MM.1S (cell line): Measurements from ENCODE around the gene IGFBP1.

Experiments
- DNase-seq: peaks from one replicate; pipeline ENCODE4 v3.0.0-alpha.2; 2015
- H2AFZ ChIP-seq: fragments of 300-600 bp; sonication (generic); 2 replicates; pipeline ENCODE4 v1.6.0; 2016; ENCODE audit warnings: antibody characterized with exemption, low read length
- H3F3A ChIP-seq: fragments of 300-600 bp; sonication (generic); 2 replicates; pipeline ENCODE4 v1.6.1; 2016; ENCODE audit warnings: mild to moderate bottlenecking, antibody characterized with exemption, low read length, moderate library complexity, mixed read lengths; ENCODE audit not compliant: insufficient read depth
- H3K27ac ChIP-seq: fragments of 300-600 bp; sonication (generic); 2 replicates; pipeline ENCODE4 v1.5.1; 2016; ENCODE audit warnings: mild to moderate bottlenecking, low read length
- H3K27me3 ChIP-seq: fragments of 300-600 bp; sonication (generic); replicated peaks from 2 replicates; pipeline ENCODE4 v1.6.0; 2016; ENCODE audit warnings: low read length; ENCODE audit not compliant: insufficient read depth
- H3K36me3 ChIP-seq: fragments of 300-600 bp; sonication (generic); replicated peaks from 2 replicates; pipeline ENCODE4 v1.6.1; 2016; ENCODE audit warnings: mild to moderate bottlenecking, low read length, mixed read lengths; ENCODE audit not compliant: insufficient read depth
- H3K4me1 ChIP-seq: fragments of 300-600 bp; sonication (generic); 2 replicates; pipeline ENCODE4 v1.6.1; 2016; ENCODE audit warnings: low read length, mixed read lengths
- H3K4me2 ChIP-seq: fragments of 300-600 bp; sonication (generic); 2 replicates; pipeline ENCODE4 v1.6.0; 2016; ENCODE audit warnings: low read depth, low read length
- H3K4me3 ChIP-seq: fragments of 300-600 bp; sonication (generic); 2 replicates; pipeline ENCODE4 v1.5.1; 2016; ENCODE audit warnings: low read length, mixed read lengths
- H3K79me2 ChIP-seq: fragments of 300-600 bp; sonication (generic); 2 replicates; pipeline ENCODE4 v1.6.1; 2016; ENCODE audit warnings: mixed run types, low read length, mixed read lengths
- H3K9ac ChIP-seq: fragments of 300-600 bp; sonication (generic); 2 replicates; pipeline ENCODE4 v1.6.1; 2016; ENCODE audit warnings: low read length, mixed read lengths
- H3K9me2 ChIP-seq: fragments of 300-600 bp; sonication (generic); replicated peaks from 2 replicates; pipeline ENCODE4 v1.6.1; 2016; ENCODE audit warnings: mild to moderate bottlenecking, low read length, mixed read lengths; ENCODE audit not compliant: insufficient read depth
- H3K9me3 ChIP-seq: fragments of 300-600 bp; sonication (generic); replicated peaks from 2 replicates; pipeline ENCODE4 v1.6.1; 2016; ENCODE audit warnings: mild to moderate bottlenecking, low read length, mixed read lengths; ENCODE audit not compliant: insufficient read depth
- H4K20me1 ChIP-seq: fragments of 300-600 bp; sonication (generic); 2 replicates; pipeline ENCODE4 v1.6.1; 2016; ENCODE audit warnings: mild to moderate bottlenecking, low read length, moderate library complexity, mixed read lengths; ENCODE audit not compliant: insufficient read depth
- EZH2 ChIP-seq: fragments of 300-600 bp; sonication (generic); optimal IDR thresholded peaks from 2 replicates; pipeline ENCODE3; 2017; ENCODE audit warnings: low read depth, mild to moderate bottlenecking, antibody characterized with exemption, low read length, mixed read lengths
- EZH2phosphoT487 ChIP-seq: fragments of 300-600 bp; sonication (generic); IDR thresholded peaks from 2 replicates; pipeline ENCODE4 v1.6.1; 2018; ENCODE audit warnings: antibody characterized with exemption, low read length
- TF ChIP-seq, protein P1 (sequence below): fragments of 300-600 bp; sonication (generic); IDR thresholded peaks from 2 replicates; pipeline ENCODE4 v1.5.1; 2016; ENCODE audit warnings: antibody characterized with exemption, low read length, mixed read lengths

Gene IGFBP1

DNA sequence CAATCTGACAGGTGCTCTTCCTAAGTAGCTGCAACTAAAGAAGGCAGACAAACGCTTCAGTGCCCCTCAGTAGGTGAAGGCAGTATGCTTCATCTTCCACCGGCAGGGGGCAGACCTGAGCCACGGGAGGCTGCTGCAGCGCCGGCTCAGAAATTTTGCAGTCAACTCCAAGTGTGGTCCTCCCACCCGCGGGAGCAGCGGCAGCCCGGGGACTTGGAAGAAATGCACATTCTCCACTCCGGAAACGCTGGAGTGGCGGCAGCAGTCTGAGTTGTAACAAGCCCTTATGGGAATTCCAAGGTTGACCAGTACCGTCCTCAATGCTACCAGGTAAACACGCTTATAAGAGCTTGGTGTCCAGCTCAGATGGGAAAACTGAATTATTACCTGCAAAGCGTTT, 29.4 kb downstream of the IGFBP1 start:
- Histone ChIP-seq H3K79me2 (no peaks in the 10 kb centered on the region), H3K27me3 (no peaks in the 10 kb centered on the region), H3K4me1 (peaks cover 21% of the 10 kb centered on the region; the same call in 1 of the 2 replicates), H3K9ac (no peak overlapping the region), H4K20me1 (no peaks in the 10 kb centered on the region), H2AFZ (no peak overlapping the region), H3K4me3 (no peak overlapping the region), H3K4me2 (peak overlapping the region; percentile 86; the same call in 1 of the 2 replicates), H3K36me3 (no peaks in the 10 kb centered on the region), H3K27ac (no peak overlapping the region), H3F3A (peaks cover 19% of the 10 kb centered on the region), H3K9me2 (no peaks in the 10 kb centered on the region), H3K9me3 (no peaks in the 10 kb centered on the region)
- TF ChIP-seq EZH2 (no peak), EZH2phosphoT487 (no peak)
- TF ChIP-seq, protein P1, sequence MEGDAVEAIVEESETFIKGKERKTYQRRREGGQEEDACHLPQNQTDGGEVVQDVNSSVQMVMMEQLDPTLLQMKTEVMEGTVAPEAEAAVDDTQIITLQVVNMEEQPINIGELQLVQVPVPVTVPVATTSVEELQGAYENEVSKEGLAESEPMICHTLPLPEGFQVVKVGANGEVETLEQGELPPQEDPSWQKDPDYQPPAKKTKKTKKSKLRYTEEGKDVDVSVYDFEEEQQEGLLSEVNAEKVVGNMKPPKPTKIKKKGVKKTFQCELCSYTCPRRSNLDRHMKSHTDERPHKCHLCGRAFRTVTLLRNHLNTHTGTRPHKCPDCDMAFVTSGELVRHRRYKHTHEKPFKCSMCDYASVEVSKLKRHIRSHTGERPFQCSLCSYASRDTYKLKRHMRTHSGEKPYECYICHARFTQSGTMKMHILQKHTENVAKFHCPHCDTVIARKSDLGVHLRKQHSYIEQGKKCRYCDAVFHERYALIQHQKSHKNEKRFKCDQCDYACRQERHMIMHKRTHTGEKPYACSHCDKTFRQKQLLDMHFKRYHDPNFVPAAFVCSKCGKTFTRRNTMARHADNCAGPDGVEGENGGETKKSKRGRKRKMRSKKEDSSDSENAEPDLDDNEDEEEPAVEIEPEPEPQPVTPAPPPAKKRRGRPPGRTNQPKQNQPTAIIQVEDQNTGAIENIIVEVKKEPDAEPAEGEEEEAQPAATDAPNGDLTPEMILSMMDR = peak; percentile 94
- DNase-seq = peak; percentile 69

DNA sequence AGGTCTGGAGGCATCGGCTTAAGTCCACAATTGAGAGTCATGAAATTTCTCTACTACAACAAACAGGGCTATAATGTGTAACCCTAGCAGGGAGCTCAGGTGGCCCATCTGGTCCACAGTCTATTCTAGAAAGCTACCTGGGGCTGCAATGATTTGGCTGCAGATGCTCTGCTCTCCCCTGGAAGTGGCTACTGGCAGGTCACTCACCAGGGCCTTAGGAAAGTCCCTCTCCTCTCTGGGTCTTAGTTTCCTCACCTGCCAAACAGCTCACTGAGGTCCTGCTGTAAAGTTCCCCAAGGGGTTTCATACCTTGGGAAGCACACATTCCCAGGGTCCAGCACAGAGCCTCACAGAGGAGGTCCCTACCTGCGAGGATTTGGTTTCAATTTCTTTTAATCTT, 30.3 kb downstream of the IGFBP1 start:
- no peaks in the 10 kb centered on the region for H4K20me1 ChIP-seq
- TF ChIP-seq, protein P1 = no peak
- TF ChIP-seq EZH2 (no peak), EZH2phosphoT487 (no peak)
- no peak overlapping the region for H3K4me3 ChIP-seq
- no peaks in the 10 kb centered on the region for H3K27me3 ChIP-seq
- H3K27ac ChIP-seq = no peak overlapping the region
- H3K9ac ChIP-seq = no peak overlapping the region
- peaks cover 23% of the 10 kb centered on the region for H3F3A ChIP-seq
- no peaks in the 10 kb centered on the region for H3K79me2 ChIP-seq
- H3K4me1 ChIP-seq = peaks cover 21% of the 10 kb centered on the region; the same call in 1 of the 2 replicates
- peak; percentile 34 for DNase-seq
- peak overlapping the region; percentile 86 for H3K4me2 ChIP-seq
- H3K9me3 ChIP-seq = no peaks in the 10 kb centered on the region
- no peaks in the 10 kb centered on the region for H3K36me3 ChIP-seq
- no peak overlapping the region for H2AFZ ChIP-seq
- no peaks in the 10 kb centered on the region for H3K9me2 ChIP-seq

DNA sequence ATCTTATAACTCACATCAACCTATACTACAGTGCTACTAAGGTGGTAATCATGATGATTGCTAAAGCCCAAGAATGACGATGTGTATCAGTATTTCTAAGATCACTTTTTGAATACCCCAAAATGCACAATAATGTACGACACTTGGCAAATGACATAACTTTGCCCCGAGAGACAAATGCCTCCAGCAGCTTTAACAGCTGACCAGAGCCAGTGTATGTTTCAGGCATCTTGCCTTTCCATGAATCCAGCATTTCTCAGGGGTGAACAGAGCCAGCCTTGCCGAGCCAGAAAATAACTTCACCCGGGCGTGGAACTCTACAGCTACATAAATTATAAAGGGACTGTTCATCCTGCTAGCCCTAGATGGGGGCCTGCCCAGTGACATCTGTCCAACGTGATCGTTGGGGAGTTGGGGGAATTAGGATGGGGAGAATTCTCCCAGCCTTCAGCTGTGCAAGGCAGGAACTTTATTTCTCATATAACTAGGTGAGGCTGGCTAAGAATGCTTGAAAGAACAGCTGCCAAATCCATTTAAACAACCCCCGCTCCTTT, 31.0 kb downstream of the IGFBP1 start:
- no peak overlapping the region for H2AFZ ChIP-seq

More for the DNA sequence above, 31.0 kb downstream of the IGFBP1 start:
- H3F3A ChIP-seq = peaks cover 23% of the 10 kb centered on the region
- peak overlapping the region; percentile 30; the same call in 1 of the 2 replicates for H3K27ac ChIP-seq
- H3K36me3 ChIP-seq = no peaks in the 10 kb centered on the region
- no peaks in the 10 kb centered on the region for H3K9me2 ChIP-seq
- H3K79me2 ChIP-seq = no peaks in the 10 kb centered on the region
- peaks cover 21% of the 10 kb centered on the region; the same call in 1 of the 2 replicates for H3K4me1 ChIP-seq
- H4K20me1 ChIP-seq = no peaks in the 10 kb centered on the region
- no peaks in the 10 kb centered on the region for H3K9me3 ChIP-seq
- no peak for DNase-seq
- no peak overlapping the region for H3K9ac ChIP-seq
- H3K4me2 ChIP-seq = peak overlapping the region; percentile 86
- no peaks in the 10 kb centered on the region for H3K27me3 ChIP-seq
- TF ChIP-seq EZH2phosphoT487 = no peak
- no peak for TF ChIP-seq EZH2
- TF ChIP-seq, protein P1 = no peak
- peak overlapping the region; percentile 65; the same call in 1 of the 2 replicates for H3K4me3 ChIP-seq
